VCaP (cell line): ENCODE results near the gene SHISAL2A.

Experiments
- H3K27ac ChIP-seq: fragments of 450-650 bp; 2 replicates; pipeline ENCODE4 v1.5.1; 2017
- TF ChIP-seq, protein P1 (sequence below): fragments of 450-650 bp; conservative IDR thresholded peaks from 2 replicates; pipeline ENCODE4 v1.5.1; 2017; ENCODE audit warnings: mild to moderate bottlenecking, moderate library complexity

SHISAL2A gene

DNA sequence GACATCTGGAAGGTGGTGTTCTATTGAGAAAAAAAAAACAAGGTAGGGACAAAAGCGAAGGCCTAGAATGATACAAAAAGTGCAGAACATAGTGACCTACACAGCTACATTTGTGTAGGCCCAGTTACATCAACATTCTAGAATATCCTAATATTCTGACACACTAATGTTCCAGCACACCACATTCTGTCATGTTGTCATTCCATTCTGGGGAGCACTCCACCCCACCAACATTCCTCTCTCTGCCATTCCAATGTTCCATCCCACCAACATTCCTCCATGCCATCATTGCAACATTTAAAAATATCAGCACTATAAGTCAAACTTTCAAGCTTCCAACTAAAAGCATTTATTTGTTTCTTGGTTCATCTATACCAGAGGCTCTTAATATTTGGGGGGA lies 36.7 kb downstream of the SHISAL2A start:
- no peak overlapping the region for H3K27ac ChIP-seq
- TF ChIP-seq, protein P1, sequence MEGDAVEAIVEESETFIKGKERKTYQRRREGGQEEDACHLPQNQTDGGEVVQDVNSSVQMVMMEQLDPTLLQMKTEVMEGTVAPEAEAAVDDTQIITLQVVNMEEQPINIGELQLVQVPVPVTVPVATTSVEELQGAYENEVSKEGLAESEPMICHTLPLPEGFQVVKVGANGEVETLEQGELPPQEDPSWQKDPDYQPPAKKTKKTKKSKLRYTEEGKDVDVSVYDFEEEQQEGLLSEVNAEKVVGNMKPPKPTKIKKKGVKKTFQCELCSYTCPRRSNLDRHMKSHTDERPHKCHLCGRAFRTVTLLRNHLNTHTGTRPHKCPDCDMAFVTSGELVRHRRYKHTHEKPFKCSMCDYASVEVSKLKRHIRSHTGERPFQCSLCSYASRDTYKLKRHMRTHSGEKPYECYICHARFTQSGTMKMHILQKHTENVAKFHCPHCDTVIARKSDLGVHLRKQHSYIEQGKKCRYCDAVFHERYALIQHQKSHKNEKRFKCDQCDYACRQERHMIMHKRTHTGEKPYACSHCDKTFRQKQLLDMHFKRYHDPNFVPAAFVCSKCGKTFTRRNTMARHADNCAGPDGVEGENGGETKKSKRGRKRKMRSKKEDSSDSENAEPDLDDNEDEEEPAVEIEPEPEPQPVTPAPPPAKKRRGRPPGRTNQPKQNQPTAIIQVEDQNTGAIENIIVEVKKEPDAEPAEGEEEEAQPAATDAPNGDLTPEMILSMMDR = no peak

DNA sequence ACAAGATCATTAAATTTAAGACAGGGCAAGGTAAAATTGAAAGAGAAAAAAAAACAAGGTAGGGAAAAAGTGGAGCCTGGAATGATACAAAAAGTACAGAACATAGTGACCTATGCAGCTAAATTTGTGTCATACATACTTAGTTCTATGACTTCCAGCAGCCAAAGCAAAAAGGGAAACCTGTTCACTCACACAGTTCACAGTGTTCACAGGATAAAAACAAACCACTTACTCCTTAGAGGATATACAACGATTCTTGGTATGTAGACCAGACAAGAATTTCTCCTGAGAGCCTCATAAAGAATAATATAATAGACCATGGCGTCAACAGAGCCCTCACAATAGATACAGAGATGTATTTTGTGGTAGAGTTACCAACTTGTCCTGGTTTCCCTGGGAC lies 37.6 kb downstream of the SHISAL2A start:
- TF ChIP-seq, protein P1 = no peak
- no peak overlapping the region for H3K27ac ChIP-seq

DNA sequence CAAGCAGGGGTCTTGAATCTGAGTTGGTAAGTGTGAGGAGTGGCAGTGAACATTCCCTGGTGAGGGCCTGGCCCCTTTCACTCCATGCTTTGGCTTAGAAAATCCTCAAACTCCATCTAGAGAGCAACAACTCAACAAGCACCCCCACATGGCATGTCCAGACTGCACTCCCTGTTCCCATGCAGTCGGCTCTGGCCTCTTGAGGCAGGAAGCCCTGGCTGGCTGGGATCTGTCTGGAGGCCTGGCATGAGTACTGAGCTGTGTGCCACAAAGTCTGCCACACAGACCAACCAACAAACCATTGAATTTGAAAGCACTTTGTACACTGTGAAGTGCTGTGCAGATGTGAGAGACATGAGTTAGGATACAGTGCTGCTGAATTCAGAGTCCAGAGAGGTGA lies 40.0 kb downstream of the SHISAL2A start:
- H3K27ac ChIP-seq = no peak overlapping the region
- TF ChIP-seq, protein P1 = no peak

DNA sequence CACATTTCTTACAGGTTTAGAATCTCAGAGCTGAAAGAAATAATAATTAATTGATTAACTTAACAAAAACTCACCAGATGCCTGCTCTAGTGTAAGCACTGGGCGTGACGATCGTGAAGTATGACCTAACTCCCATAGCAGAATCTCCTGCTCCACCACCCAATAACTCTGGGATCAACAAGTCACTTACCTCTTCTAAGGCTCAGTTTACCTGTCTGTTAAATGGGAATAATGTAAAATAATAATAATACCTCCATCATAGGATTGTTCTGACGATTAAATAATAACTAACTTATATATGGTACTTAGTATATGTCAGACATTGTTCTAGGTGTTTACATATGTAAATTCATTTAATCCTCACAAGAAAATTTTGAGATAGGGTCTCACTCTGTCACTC lies 40.5 kb downstream of the SHISAL2A start:
- TF ChIP-seq, protein P1 = no peak
- no peak overlapping the region for H3K27ac ChIP-seq

DNA sequence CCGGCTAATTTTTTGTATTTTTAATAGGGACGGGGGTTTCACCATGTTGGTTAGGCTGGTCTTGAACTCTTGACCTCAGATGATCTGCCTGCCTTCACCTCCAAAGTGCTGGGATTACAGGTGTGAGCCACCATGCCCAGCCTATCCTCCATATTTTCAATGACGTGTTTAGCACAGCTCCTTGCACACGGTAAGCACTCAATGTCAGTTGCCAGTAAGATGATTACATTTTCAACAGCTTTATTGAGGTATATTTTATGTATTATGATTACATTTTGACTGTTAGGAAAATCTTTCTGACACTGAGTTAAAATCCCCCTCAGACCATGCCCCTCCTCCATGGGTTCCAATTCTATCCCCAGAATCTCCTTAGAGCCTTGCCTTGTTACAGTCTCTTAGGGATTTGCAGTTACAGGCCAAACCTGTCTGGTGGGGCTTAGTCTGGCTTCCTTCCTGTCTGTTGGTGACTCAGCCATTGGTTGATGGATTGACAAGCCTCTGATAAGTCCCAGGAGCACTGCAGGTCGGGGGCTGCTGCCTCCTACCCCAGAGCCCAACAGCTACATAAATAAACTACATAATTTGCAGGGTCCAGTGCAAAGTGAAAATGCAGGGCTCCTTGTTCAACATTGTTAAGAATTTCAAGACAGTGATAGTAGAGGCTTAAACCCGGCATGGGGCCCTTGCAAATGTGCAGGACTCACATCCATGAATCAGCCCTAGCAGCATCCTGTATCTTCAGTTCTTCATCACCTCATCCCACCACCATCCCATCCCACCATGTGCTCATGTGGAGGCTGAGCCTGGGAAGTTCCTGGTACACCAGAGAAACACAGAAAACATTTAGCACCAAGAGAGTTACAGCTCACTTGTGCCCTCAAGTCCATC lies 41.8 kb downstream of the SHISAL2A start:
- TF ChIP-seq, protein P1 = no peak
- peak overlapping the region; percentile 33; the same call in 1 of the 2 replicates for H3K27ac ChIP-seq

DNA sequence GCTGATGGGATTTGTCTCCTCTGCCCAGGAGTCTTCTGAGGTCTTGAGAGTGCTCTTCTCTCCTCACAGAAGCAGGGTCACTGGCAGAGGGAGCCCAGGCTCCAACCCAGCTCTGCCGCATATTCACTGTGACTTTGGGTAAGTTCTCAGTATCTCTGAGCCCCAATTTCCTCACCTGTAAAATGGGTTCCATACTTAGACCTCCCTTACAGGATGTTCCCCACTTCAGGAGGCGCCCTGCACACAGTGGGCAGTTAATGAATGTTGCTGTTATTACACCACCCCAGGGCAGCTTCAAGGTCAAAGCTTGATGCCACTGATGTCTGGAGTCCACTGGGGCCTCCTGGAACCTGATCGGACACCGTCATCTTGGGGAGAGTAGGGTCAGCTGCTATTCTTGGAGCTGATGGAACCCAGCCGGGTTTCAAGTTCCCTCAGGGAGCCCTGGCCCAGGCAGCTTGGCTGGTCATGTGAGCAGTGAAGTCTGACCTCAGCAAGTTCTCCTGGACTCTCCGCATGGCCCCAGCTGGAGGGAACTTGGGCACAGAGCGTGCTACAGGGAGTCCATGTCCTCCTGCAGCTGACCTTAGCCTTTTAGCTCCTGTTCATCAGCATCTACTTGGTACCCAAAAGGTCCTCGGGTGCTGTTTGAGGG lies 43.4 kb downstream of the SHISAL2A start:
- no peak overlapping the region for H3K27ac ChIP-seq
- TF ChIP-seq, protein P1 = no peak

DNA sequence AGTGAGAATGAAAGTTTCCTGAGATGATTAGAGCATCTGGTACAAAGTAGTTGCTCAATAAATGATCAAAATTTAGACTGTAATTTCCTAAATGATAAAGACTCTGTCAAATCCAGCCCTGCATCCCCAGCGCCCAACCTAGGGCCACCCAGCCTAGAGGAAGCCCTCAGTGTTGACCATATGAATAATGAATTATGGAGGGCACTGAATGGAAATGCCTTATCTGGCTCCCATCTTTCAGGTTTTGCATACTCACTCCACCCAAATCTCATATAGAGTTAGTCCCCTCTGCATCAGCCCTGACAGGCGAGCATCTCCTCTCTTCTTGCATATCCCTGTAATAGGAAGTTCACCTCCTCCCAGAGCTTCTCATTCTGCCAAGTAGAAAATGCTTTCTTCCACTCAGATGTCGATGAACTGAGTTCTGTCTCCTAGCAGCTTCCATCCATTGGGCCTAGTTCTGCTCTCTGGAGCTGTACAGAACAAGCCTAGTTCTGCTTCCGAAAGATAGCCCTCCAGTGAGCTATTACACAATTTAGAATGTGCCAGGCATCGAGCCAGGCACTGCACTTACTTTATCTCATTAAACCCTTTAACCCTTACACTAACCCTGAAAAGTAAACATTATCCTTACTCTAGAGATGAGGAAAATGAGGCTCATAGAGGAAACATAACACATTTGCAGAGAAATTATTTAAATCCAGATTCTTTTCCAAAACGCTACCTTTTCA lies 44.3 kb downstream of the SHISAL2A start:
- TF ChIP-seq, protein P1 = no peak
- no peak overlapping the region for H3K27ac ChIP-seq
